HepG2 (cell line): ENCODE results near the gene DDR2. TPM values are rescaled to one million over a fixed set of nuclear protein-coding genes. Genes with fewer than 3 reads are reported as not detected.
A peak's percentile ranks its signal among the peaks of the same experiment; 100 is the strongest.

Experiments
- BCL6 ChIP-seq: IDR thresholded peaks from 2 replicates; pipeline ENCODE4 v1.6.1; 2016; ENCODE audit warnings: missing genetic modification reagents, missing compliant biosample characterization
- CEBPG ChIP-seq: IDR thresholded peaks from 2 replicates; pipeline ENCODE4 v1.6.1; 2016
- CENPBD1 ChIP-seq: sonication (generic); formaldehyde crosslinking; IDR thresholded peaks from 2 replicates; pipeline ENCODE4 v1.8.0; 2022; ENCODE audit warnings: missing genetic modification reagents, low read depth, mild to moderate bottlenecking, borderline replicate concordance
- ELF3 ChIP-seq: IDR thresholded peaks from 2 replicates; pipeline ENCODE4 v1.6.1; 2016; ENCODE audit warnings: missing genetic modification reagents, missing compliant biosample characterization
- FOXC1 ChIP-seq: sonication (generic); formaldehyde crosslinking; IDR thresholded peaks from 2 replicates; pipeline ENCODE4 v1.8.0; 2022; ENCODE audit warnings: mild to moderate bottlenecking, missing genetic modification reagents, borderline replicate concordance
- FOXJ3 ChIP-seq: sonication (generic); formaldehyde crosslinking; IDR thresholded peaks from 2 replicates; pipeline ENCODE4 v1.4.0; 2020; ENCODE audit warnings: missing genetic modification reagents, mild to moderate bottlenecking, borderline replicate concordance
- HNRNPH1 ChIP-seq: fragments of 200-400 bp; formaldehyde crosslinking; optimal IDR thresholded peaks from 2 replicates; pipeline ENCODE3; 2017; ENCODE audit warnings: mild to moderate bottlenecking, low read depth, low read length
- LCORL ChIP-seq, 2 experiments: fragments of 450-650 bp in 1 of 2; sonication (generic) in 1 of 2; formaldehyde crosslinking in 1 of 2; IDR thresholded peaks; 2 replicates each; pipeline versions ENCODE4 v1.5.0 to v1.6.1; 2017 to 2020; ENCODE audit warnings: antibody characterized with exemption in 1 of 2, missing genetic modification reagents in 1 of 2
- MEIS1 ChIP-seq: sonication (generic); formaldehyde crosslinking; IDR thresholded peaks from 2 replicates; pipeline ENCODE4 v1.9.0; 2021; ENCODE audit warnings: mild to moderate bottlenecking, missing genetic modification reagents, moderate library complexity, borderline replicate concordance
- MTERF4 ChIP-seq: sonication (generic); formaldehyde crosslinking; IDR thresholded peaks from 2 replicates; pipeline ENCODE4 v1.8.0; 2023; ENCODE audit warnings: mild to moderate bottlenecking, missing genetic modification reagents
- MYNN ChIP-seq: sonication (generic); formaldehyde crosslinking; IDR thresholded peaks from 2 replicates; pipeline ENCODE4 v1.4.0; 2020; ENCODE audit warnings: mild to moderate bottlenecking, low read depth, missing genetic modification reagents
- NR2C2 ChIP-seq: sonication (generic); formaldehyde crosslinking; IDR thresholded peaks from 2 replicates; pipeline ENCODE4 v1.4.0; 2020; ENCODE audit warnings: missing genetic modification reagents, mild to moderate bottlenecking, moderate library complexity, borderline replicate concordance
- PAWR ChIP-seq: sonication (generic); formaldehyde crosslinking; IDR thresholded peaks from 2 replicates; pipeline ENCODE4 v1.4.0; 2020; ENCODE audit warnings: missing genetic modification reagents, mild to moderate bottlenecking, borderline replicate concordance
- PHF5A ChIP-seq: IDR thresholded peaks from one replicate; pipeline ENCODE4 v1.6.1; 2018; ENCODE audit warnings: low read depth, missing genetic modification reagents; ENCODE audit not compliant: unreplicated experiment
- RELA ChIP-seq: sonication (generic); formaldehyde crosslinking; IDR thresholded peaks from 2 replicates; pipeline ENCODE4 v1.4.0; 2020; ENCODE audit warnings: missing genetic modification reagents
- SALL1 ChIP-seq: sonication (generic); formaldehyde crosslinking; IDR thresholded peaks from 2 replicates; pipeline ENCODE4 v1.8.0; 2022; ENCODE audit warnings: mild to moderate bottlenecking, missing genetic modification reagents
- SUZ12 ChIP-seq: fragments of 150-350 bp; IDR thresholded peaks from 2 replicates; pipeline ENCODE4 v1.6.1; 2014; ENCODE audit warnings: low read depth, low read length
- YEATS2 ChIP-seq: sonication (generic); formaldehyde crosslinking; IDR thresholded peaks from 2 replicates; pipeline ENCODE4 v1.4.0; 2020; ENCODE audit warnings: missing genetic modification reagents, borderline replicate concordance
- ZBTB20 ChIP-seq: sonication (generic); formaldehyde crosslinking; IDR thresholded peaks from 2 replicates; pipeline ENCODE4 v1.8.1; 2023; ENCODE audit warnings: missing genetic modification reagents, low read depth, mild to moderate bottlenecking, borderline replicate concordance
- ZNF281 ChIP-seq: sonication (generic); formaldehyde crosslinking; IDR thresholded peaks from 2 replicates; pipeline ENCODE4 v1.4.0; 2020; ENCODE audit warnings: missing genetic modification reagents, borderline replicate concordance
- ZNF552 ChIP-seq: sonication (generic); formaldehyde crosslinking; IDR thresholded peaks from 2 replicates; pipeline ENCODE4 v1.9.0; 2022; ENCODE audit warnings: missing genetic modification reagents, mild to moderate bottlenecking, borderline replicate concordance
- ZNF674 ChIP-seq: sonication (generic); formaldehyde crosslinking; IDR thresholded peaks from 2 replicates; pipeline ENCODE4 v1.5.0; 2020; ENCODE audit warnings: low read depth, mild to moderate bottlenecking, missing genetic modification reagents
- ZNF83 ChIP-seq: sonication (generic); formaldehyde crosslinking; IDR thresholded peaks from 2 replicates; pipeline ENCODE4 v1.4.0; 2020; ENCODE audit warnings: missing genetic modification reagents, mild to moderate bottlenecking, borderline replicate concordance
- ZNF878 ChIP-seq: sonication (generic); formaldehyde crosslinking; IDR thresholded peaks from 2 replicates; pipeline ENCODE4 v1.8.1; 2023; ENCODE audit warnings: mild to moderate bottlenecking, missing genetic modification reagents, moderate library complexity
- polyA plus RNA-seq, 8 experiments: library from polyadenylated mRNA; depleted of rRNA in 3 of 8; stranded (reverse) in 7 of 8; unstranded in 1 of 8; fragments of >200 nt; fragmentation: Illumina TruSeq in 4 of 8; extraction: Trizol in 4 of 8; gene quantifications; 2 replicates each; pipeline versions ENCODE4 v1.2.1 to v1.2.3, GENCODE V29; 2011 to 2016; ENCODE audit warnings: low read depth in 4 of 8, missing spikeins in 1 of 8, mixed read lengths in 1 of 8; ENCODE audit not compliant: insufficient read depth in 1 of 8
- total RNA-seq, 5 experiments: library from RNA; depleted of rRNA; stranded (reverse); fragments of >200 nt; fragmentation: Illumina TruSeq; extraction: Trizol; gene quantifications; 2 replicates each; pipeline ENCODE4 v1.2.3, GENCODE V29; 2016; ENCODE audit warnings: low read depth in 1 of 5
- TF ChIP-seq, protein P1 (sequence below): sonication (generic); formaldehyde crosslinking; IDR thresholded peaks from 2 replicates; pipeline ENCODE4 v1.9.0; 2021; ENCODE audit warnings: missing genetic modification reagents, mild to moderate bottlenecking, borderline replicate concordance

Gene DDR2
- total and polyA plus RNA-seq, 2 of the 13 experiments (the other 11 are each of a cell fraction or from before 2014, with no cell fraction given), result 0.36 to 0.38 TPM

DNA sequence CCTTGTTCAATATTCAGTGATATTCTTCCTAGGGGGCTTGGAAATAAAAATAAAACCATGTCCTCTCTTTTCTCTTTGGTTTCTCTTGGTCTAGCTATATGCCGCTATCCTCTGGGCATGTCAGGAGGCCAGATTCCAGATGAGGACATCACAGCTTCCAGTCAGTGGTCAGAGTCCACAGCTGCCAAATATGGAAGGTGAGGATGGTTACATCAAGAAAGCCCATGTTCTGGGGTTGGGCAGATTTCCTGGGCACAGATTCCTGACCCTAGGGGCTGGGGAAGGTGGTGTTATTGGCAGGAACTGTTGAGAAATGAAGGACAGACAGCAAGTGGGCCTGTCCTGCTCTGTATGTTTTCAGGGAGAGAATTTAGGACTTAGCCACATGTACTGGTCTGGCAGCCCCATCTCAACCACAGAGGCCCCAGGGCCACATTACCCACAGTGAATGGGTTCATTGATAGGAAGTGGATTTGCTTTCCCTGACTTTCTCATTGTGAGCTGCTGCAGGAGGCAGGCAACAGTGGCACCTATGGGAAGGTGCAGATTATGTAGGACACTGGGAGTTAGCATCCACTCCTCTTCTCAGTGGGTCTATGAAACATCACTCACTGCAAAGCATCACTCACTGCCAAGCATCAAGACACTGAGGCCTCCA, 120.9 kb downstream of the DDR2 start (continued):
- TF ChIP-seq FOXJ3 (CRISPR knock-in tag) (peak; percentile 35; the same call in 1 of the 2 replicates), ELF3 (no peak; the same call in 1 of the 2 replicates), MEIS1 (no peak), YEATS2 (CRISPR knock-in tag) (no peak), CEBPG (CRISPR knock-in tag) (peak; percentile 41; the same call in 1 of the 2 replicates), CENPBD1 (no peak), RELA (no peak), SALL1 (CRISPR knock-in tag) (no peak), HNRNPH1 (no peak), ZNF281 (CRISPR knock-in tag) (no peak), ZNF552 (CRISPR knock-in tag) (no peak), SUZ12 (no peak), MYNN (CRISPR knock-in tag) (no peak), ZBTB20 (CRISPR knock-in tag) (no peak), FOXC1 (CRISPR knock-in tag) (no peak), NR2C2 (no peak), LCORL (IDR thresholded peaks at IDR 0.05) (no peak), LCORL (CRISPR knock-in tag; IDR thresholded peaks at IDR 0.05) (peak; percentile 58; the same call in 1 of the 2 replicates), PAWR (no peak), BCL6 (CRISPR knock-in tag) (no peak), ZNF878 (CRISPR knock-in tag) (no peak), MTERF4 (CRISPR knock-in tag) (no peak), PHF5A (CRISPR knock-in tag) (no peak), ZNF674 (CRISPR knock-in tag) (no peak), ZNF83 (CRISPR knock-in tag) (no peak)
- TF ChIP-seq, protein P1, sequence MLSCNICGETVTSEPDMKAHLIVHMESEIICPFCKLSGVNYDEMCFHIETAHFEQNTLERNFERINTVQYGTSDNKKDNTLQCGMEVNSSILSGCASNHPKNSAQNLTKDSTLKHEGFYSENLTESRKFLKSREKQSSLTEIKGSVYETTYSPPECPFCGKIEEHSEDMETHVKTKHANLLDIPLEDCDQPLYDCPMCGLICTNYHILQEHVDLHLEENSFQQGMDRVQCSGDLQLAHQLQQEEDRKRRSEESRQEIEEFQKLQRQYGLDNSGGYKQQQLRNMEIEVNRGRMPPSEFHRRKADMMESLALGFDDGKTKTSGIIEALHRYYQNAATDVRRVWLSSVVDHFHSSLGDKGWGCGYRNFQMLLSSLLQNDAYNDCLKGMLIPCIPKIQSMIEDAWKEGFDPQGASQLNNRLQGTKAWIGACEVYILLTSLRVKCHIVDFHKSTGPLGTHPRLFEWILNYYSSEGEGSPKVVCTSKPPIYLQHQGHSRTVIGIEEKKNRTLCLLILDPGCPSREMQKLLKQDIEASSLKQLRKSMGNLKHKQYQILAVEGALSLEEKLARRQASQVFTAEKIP (CRISPR knock-in tag), result no peak
